Measurements from ENCODE around the gene HPCAL1. TPM values are rescaled to one million over a fixed set of nuclear protein-coding genes. Genes with fewer than 3 reads are reported as not detected.

The HPCAL1 gene
- total RNA-seq, 2 experiments from 2014 or later: 61.6 to 63.6 TPM

GRCh38 chr2:10365412-10365811, 62.7 kb downstream of the HPCAL1 start:
- no peak for DNase-seq
- H3K9me3 Mint-ChIP-seq: no peaks in the 10 kb centered on the region
- no peaks in the 10 kb centered on the region for H3K27me3 Mint-ChIP-seq
- H3K36me3 Mint-ChIP-seq (ENCODE audit: low read depth): no peaks in the 10 kb centered on the region
- CTCF ChIA-PET: interaction anchor here (1.7 to 1.8 kb wide), 2 partner anchors 13 to 17 kb away, joined by 4 to 6 read pairs; no protein-coding TSS in a partner anchor
- POLR2A ChIA-PET: no interaction called here
- no peak overlapping the region for H3K27ac Mint-ChIP-seq
- H3K4me3 Mint-ChIP-seq: no peak overlapping the region
- H3K4me1 Mint-ChIP-seq: peaks cover 4% of the 10 kb centered on the region

GRCh38 chr2:10366601-10367270, 64.0 kb downstream of the HPCAL1 start:
- no peaks in the 10 kb centered on the region for H3K9me3 Mint-ChIP-seq
- POLR2A ChIA-PET: no interaction called here
- CTCF ChIA-PET: interaction anchor here (1.7 kb wide), 1 partner anchor 16 kb away, joined by 4 read pairs; no protein-coding TSS in a partner anchor
- no peaks in the 10 kb centered on the region for H3K36me3 Mint-ChIP-seq (ENCODE audit: low read depth)
- H3K27ac Mint-ChIP-seq: no peak overlapping the region
- no peak overlapping the region for H3K4me3 Mint-ChIP-seq
- DNase-seq: no peak
- no peaks in the 10 kb centered on the region for H3K27me3 Mint-ChIP-seq
- peaks cover 3% of the 10 kb centered on the region for H3K4me1 Mint-ChIP-seq

GRCh38 chr2:10367472-10368439, 65.1 kb downstream of the HPCAL1 start:
- POLR2A ChIA-PET: no interaction called here
- no peak for DNase-seq
- H3K27ac Mint-ChIP-seq: no peak overlapping the region
- no peak overlapping the region for H3K4me3 Mint-ChIP-seq
- no peaks in the 10 kb centered on the region for H3K27me3 Mint-ChIP-seq
- CTCF ChIA-PET: interaction anchor here (0.7 kb wide), 1 partner anchor 42 kb away, joined by 3 read pairs; no protein-coding TSS in a partner anchor
- peaks cover 3% of the 10 kb centered on the region for H3K4me1 Mint-ChIP-seq
- H3K9me3 Mint-ChIP-seq: no peaks in the 10 kb centered on the region
- no peaks in the 10 kb centered on the region for H3K36me3 Mint-ChIP-seq (ENCODE audit: low read depth)

GRCh38 chr2:10368491-10369231, 66.0 kb downstream of the HPCAL1 start:
- peaks cover 3% of the 10 kb centered on the region for H3K4me1 Mint-ChIP-seq
- DNase-seq: no peak
- POLR2A ChIA-PET: no interaction called here
- no peaks in the 10 kb centered on the region for H3K36me3 Mint-ChIP-seq (ENCODE audit: low read depth)
- no peaks in the 10 kb centered on the region for H3K9me3 Mint-ChIP-seq
- no peak overlapping the region for H3K4me3 Mint-ChIP-seq
- no peak overlapping the region for H3K27ac Mint-ChIP-seq
- CTCF ChIA-PET: interaction anchor here (0.7 to 1.8 kb wide), 3 partner anchors 12 to 41 kb away, joined by 3 to 6 read pairs (median 5); no protein-coding TSS in a partner anchor
- H3K27me3 Mint-ChIP-seq: no peaks in the 10 kb centered on the region

- Mint-ChIP-seq H3K36me3 (ENCODE audit: low read depth) (no peaks in the 10 kb centered on the region), H3K4me3 (no peak overlapping the region), H3K4me1 (peaks cover 5% of the 10 kb centered on the region), H3K27ac (no peak overlapping the region), H3K27me3 (no peaks in the 10 kb centered on the region), H3K9me3 (no peaks in the 10 kb centered on the region)
- no peak for DNase-seq
- ChIA-PET CTCF (interaction anchor here (0.6 to 1.8 kb wide), 3 partner anchors 13 to 298 kb away, joined by 4 to 6 read pairs (median 5); no protein-coding TSS in a partner anchor), POLR2A (no interaction called here)
Measured at GRCh38 chr2:10369269-10370255, 66.9 kb downstream of the HPCAL1 start.

GRCh38 chr2:10370390-10370789, 67.7 kb downstream of the HPCAL1 start:
- H3K4me1 Mint-ChIP-seq: peaks cover 13% of the 10 kb centered on the region
- no peak overlapping the region for H3K27ac Mint-ChIP-seq
- H3K9me3 Mint-ChIP-seq: no peaks in the 10 kb centered on the region
- ChIA-PET POLR2A (no interaction called here), CTCF (interaction anchor here (0.6 kb wide), 1 partner anchor 299 kb away, joined by 4 read pairs; no protein-coding TSS in a partner anchor)
- no peaks in the 10 kb centered on the region for H3K36me3 Mint-ChIP-seq (ENCODE audit: low read depth)
- H3K4me3 Mint-ChIP-seq: no peak overlapping the region
- no peaks in the 10 kb centered on the region for H3K27me3 Mint-ChIP-seq
- no peak for DNase-seq

- H3K27ac Mint-ChIP-seq: no peak overlapping the region
- H3K4me3 Mint-ChIP-seq: no peak overlapping the region
- H3K36me3 Mint-ChIP-seq (ENCODE audit: low read depth): no peaks in the 10 kb centered on the region
- H3K4me1 Mint-ChIP-seq: peaks cover 18% of the 10 kb centered on the region
- ChIA-PET CTCF (no interaction called here), POLR2A (no interaction called here)
- no peaks in the 10 kb centered on the region for H3K9me3 Mint-ChIP-seq
- H3K27me3 Mint-ChIP-seq: no peaks in the 10 kb centered on the region
- DNase-seq: no peak
Measured at GRCh38 chr2:10370895-10371294, 68.2 kb downstream of the HPCAL1 start.

- no peaks in the 10 kb centered on the region for H3K27me3 Mint-ChIP-seq
- no peak overlapping the region for H3K27ac Mint-ChIP-seq
- CTCF ChIA-PET: interaction anchor here (1.0 kb wide), 1 partner anchor 38 kb away, joined by 3 read pairs; no protein-coding TSS in a partner anchor
- H3K4me3 Mint-ChIP-seq: no peak overlapping the region
- DNase-seq: no peak
- no peaks in the 10 kb centered on the region for H3K9me3 Mint-ChIP-seq
- H3K36me3 Mint-ChIP-seq (ENCODE audit: low read depth): no peaks in the 10 kb centered on the region
- peaks cover 20% of the 10 kb centered on the region for H3K4me1 Mint-ChIP-seq
- POLR2A ChIA-PET: no interaction called here
Measured at GRCh38 chr2:10371441-10372196, 68.9 kb downstream of the HPCAL1 start.

- H3K4me3 Mint-ChIP-seq: no peak overlapping the region
- peaks cover 25% of the 10 kb centered on the region for H3K4me1 Mint-ChIP-seq
- no peaks in the 10 kb centered on the region for H3K36me3 Mint-ChIP-seq (ENCODE audit: low read depth)
- H3K9me3 Mint-ChIP-seq: no peaks in the 10 kb centered on the region
- ChIA-PET CTCF (interaction anchor here (1.0 kb wide), 1 partner anchor 37 kb away, joined by 3 read pairs; no protein-coding TSS in a partner anchor), POLR2A (no interaction called here)
- no peaks in the 10 kb centered on the region for H3K27me3 Mint-ChIP-seq
- DNase-seq: no peak
- H3K27ac Mint-ChIP-seq: no peak overlapping the region
Measured at GRCh38 chr2:10372203-10372861, 69.6 kb downstream of the HPCAL1 start.

- no peak overlapping the region for H3K4me3 Mint-ChIP-seq
- peaks cover under 1% of the 10 kb centered on the region for H3K36me3 Mint-ChIP-seq (ENCODE audit: low read depth)
- CTCF ChIA-PET: interaction anchor here (0.5 to 0.6 kb wide), 2 partner anchors 685 to 1637 kb away, joined by 3 read pairs; no protein-coding TSS in a partner anchor
- no peak for DNase-seq
- POLR2A ChIA-PET: no interaction called here
- H3K4me1 Mint-ChIP-seq: peaks cover 29% of the 10 kb centered on the region
- no peaks in the 10 kb centered on the region for H3K27me3 Mint-ChIP-seq
- no peak overlapping the region for H3K27ac Mint-ChIP-seq
- no peaks in the 10 kb centered on the region for H3K9me3 Mint-ChIP-seq
Measured at GRCh38 chr2:10372862-10373240, 70.1 kb downstream of the HPCAL1 start.

- H3K4me3 Mint-ChIP-seq: no peak overlapping the region
- CTCF ChIA-PET: interaction anchor here (0.6 to 1.2 kb wide), 2 partner anchors 12 to 52 kb away, joined by 3 to 4 read pairs; no protein-coding TSS in a partner anchor
Measured at GRCh38 chr2:10373931-10374330, 71.2 kb downstream of the HPCAL1 start.

More at GRCh38 chr2:10373931-10374330, 71.2 kb downstream of the HPCAL1 start:
- DNase-seq: no peak
- H3K27me3 Mint-ChIP-seq: no peaks in the 10 kb centered on the region
- POLR2A ChIA-PET: no interaction called here
- no peaks in the 10 kb centered on the region for H3K9me3 Mint-ChIP-seq
- no peak overlapping the region for H3K27ac Mint-ChIP-seq
- H3K36me3 Mint-ChIP-seq (ENCODE audit: low read depth): peaks cover 5% of the 10 kb centered on the region
- H3K4me1 Mint-ChIP-seq: peaks cover 38% of the 10 kb centered on the region

Measured in activated CD4-positive, alpha-beta T cell treated with anti-CD3 and anti-CD28 coated beads, Interleukin-2, amount 10 ng/mL, durations not matched to agents 7 days and 5 days (primary cell).